Naive thymus-derived CD4-positive, alpha-beta T cell (primary cell): ENCODE results near the gene ARHGEF7. TPM values are rescaled to one million over a fixed set of nuclear protein-coding genes. Genes with fewer than 3 reads are reported as not detected.

ENCODE experiments used
- ATAC-seq: fragments of 150-1000 bp; cut with Tn5 transposase; 2 replicates; pipeline ENCODE4 v1.10.0; 2021; ENCODE audit warnings: mild to moderate bottlenecking, moderate library complexity
- CTCF ChIA-PET: fragments of 350-600 bp; sonication (Branson Sonifier 250); formaldehyde crosslinking; loops from one replicate; lab custom pipeline; 2021; ENCODE audit warnings: antibody characterized with exemption; lab: Charles Lee
- POLR2A ChIA-PET: fragments of 350-600 bp; sonication (Branson Sonifier 250); formaldehyde crosslinking; loops from one replicate; lab custom pipeline; 2021; ENCODE audit warnings: antibody characterized with exemption, inconsistent platforms; lab: Charles Lee
- DNase-seq, 9 donors: peaks; one replicate each; pipeline versions ENCODE4 v3.0.0 to v3.0.0-alpha.2; 2020 to 2022; ENCODE audit warnings: mixed read lengths in 1 of 9
- H3K27ac ChIP-seq: one replicate; pipeline ENCODE4 v1.7.0; 2013; ENCODE audit warnings: mild to moderate bottlenecking, low read depth, low read length, moderate library complexity
- H3K27me3 ChIP-seq, 2 donors: one replicate each; pipeline ENCODE4 v1.7.0; 2013; ENCODE audit warnings: low read length in 2 of 2, mild to moderate bottlenecking in 2 of 2, moderate library complexity in 2 of 2; ENCODE audit not compliant: control insufficient read depth in 2 of 2, insufficient read depth in 2 of 2
- H3K36me3 ChIP-seq, 3 experiments: 1 replicate in 2 of 3; 2 replicates in 1 of 3; pipeline ENCODE4 v1.7.0; 2013; ENCODE audit warnings: low read length in 3 of 3, mild to moderate bottlenecking in 3 of 3, moderate library complexity in 1 of 3; ENCODE audit not compliant: insufficient read depth in 3 of 3, control insufficient read depth in 2 of 3
- H3K4me1 ChIP-seq, 2 donors: one replicate each; pipeline ENCODE4 v1.7.0; 2013; ENCODE audit warnings: low read length in 2 of 2, mild to moderate bottlenecking in 2 of 2, moderate library complexity in 1 of 2; ENCODE audit not compliant: control insufficient read depth in 2 of 2, insufficient read depth in 2 of 2
- H3K4me3 ChIP-seq: 2 replicates; pipeline ENCODE4 v1.7.0; 2013; ENCODE audit warnings: mild to moderate bottlenecking, low read length
- H3K9me3 ChIP-seq, 3 experiments: 1 replicate in 2 of 3; 2 replicates in 1 of 3; pipeline ENCODE4 v1.7.0; 2013; ENCODE audit warnings: low read length in 3 of 3; ENCODE audit not compliant: control insufficient read depth in 2 of 3
- H3K27ac Mint-ChIP-seq, 9 donors: one replicate each; pipeline ENCODE4 v1.8.0; 2020 to 2022; ENCODE audit warnings: mixed read lengths in 9 of 9, mild to moderate bottlenecking in 8 of 9, moderate library complexity in 5 of 9, inconsistent platforms in 2 of 9
- H3K27me3 Mint-ChIP-seq, 5 donors: one replicate each; pipeline ENCODE4 v1.8.0; 2021 to 2022; ENCODE audit warnings: mixed read lengths in 5 of 5, mild to moderate bottlenecking in 1 of 5
- H3K36me3 Mint-ChIP-seq, 5 donors: one replicate each; pipeline ENCODE4 v1.8.0; 2020 to 2022; ENCODE audit warnings: mixed read lengths in 5 of 5, mild to moderate bottlenecking in 3 of 5, inconsistent platforms in 1 of 5
- H3K4me1 Mint-ChIP-seq, 7 donors: one replicate each; pipeline ENCODE4 v1.8.0; 2020 to 2022; ENCODE audit warnings: mixed read lengths in 7 of 7, mild to moderate bottlenecking in 3 of 7, inconsistent platforms in 1 of 7
- H3K4me3 Mint-ChIP-seq, 10 donors: one replicate each; pipeline ENCODE4 v1.8.0; 2020 to 2022; ENCODE audit warnings: mild to moderate bottlenecking in 10 of 10, mixed read lengths in 10 of 10, moderate library complexity in 6 of 10, inconsistent platforms in 2 of 10
- H3K9me3 Mint-ChIP-seq, 11 donors: one replicate each; pipeline ENCODE4 v1.8.0; 2020 to 2022; ENCODE audit warnings: mixed read lengths in 11 of 11, mild to moderate bottlenecking in 4 of 11, inconsistent platforms in 1 of 11, moderate library complexity in 1 of 11
- intact Hi-C, 2 donors: fragments of 100-400 bp; cut with micrococcal nuclease; formaldehyde crosslinking; loops; one replicate each; pipeline ENCODE4 v1.15.1; 2023
- polyA plus RNA-seq, 2 donors: library from polyadenylated mRNA; unstranded; fragments of 300-500 nt; fragmentation: Illumina TruSeq; gene quantifications; one replicate each; pipeline ENCODE4 v1.2.3, GENCODE V29; 2021
- total RNA-seq, 6 experiments: library from RNA in 5 of 6; stranded (reverse) in 5 of 6; gene quantifications; 1 replicate in 5 of 6; 2 replicates in 1 of 6; pipeline ENCODE4 v1.2.3 and lab custom pipeline; 2021 to 2026

ARHGEF7 gene
- total and polyA plus RNA-seq, 7 experiments from 2014 or later = 10.0 to 84.0 (median 76.7) TPM

GRCh38 chr13:111267205-111267604 lies 152.1 kb downstream of the ARHGEF7 start:
- H3K9me3 ChIP-seq = no peaks in the 10 kb centered on the region
- Mint-ChIP-seq H3K36me3 (peaks cover 3 to 43% (median 15%) of the 10 kb centered on the region in 5 donors), H3K27ac (peak overlapping the region in 3 of 9 donors; percentile 4 to 38 (median 20)), H3K4me3 (no peak overlapping the region), H3K4me1 (peaks cover 0 to 21% (median 10%) of the 10 kb centered on the region in 7 donors), H3K9me3 (no peaks in the 10 kb centered on the region), H3K27me3 (no peaks in the 10 kb centered on the region)
- H3K4me3 ChIP-seq = no peak overlapping the region
- H3K27ac ChIP-seq = no peak overlapping the region
- H3K4me1 ChIP-seq = no peaks in the 10 kb centered on the region
- ATAC-seq = no peak
- ChIA-PET POLR2A (no interaction called here), CTCF (no interaction called here)
- intact Hi-C loops = no loop called here
- peaks cover 0 to 57% (median 0%) of the 10 kb centered on the region in 3 experiments for H3K36me3 ChIP-seq
- DNase-seq = no peak
- H3K27me3 ChIP-seq = no peaks in the 10 kb centered on the region

GRCh38 chr13:111267784-111268183 lies 152.7 kb downstream of the ARHGEF7 start:
- peaks cover 0 to 21% (median 10%) of the 10 kb centered on the region in 7 donors for H3K4me1 Mint-ChIP-seq
- Histone ChIP-seq H3K9me3 (no peaks in the 10 kb centered on the region), H3K4me1 (no peaks in the 10 kb centered on the region), H3K4me3 (no peak overlapping the region), H3K27ac (no peak overlapping the region), H3K36me3 (peaks cover 0 to 62% (median 0%) of the 10 kb centered on the region in 3 experiments), H3K27me3 (no peaks in the 10 kb centered on the region)
- POLR2A ChIA-PET = no interaction called here
- CTCF ChIA-PET = no interaction called here
- no peak overlapping the region for H3K4me3 Mint-ChIP-seq
- no peaks in the 10 kb centered on the region for H3K27me3 Mint-ChIP-seq
- intact Hi-C loops = no loop called here
- H3K36me3 Mint-ChIP-seq = peaks cover 3 to 46% (median 15%) of the 10 kb centered on the region in 5 donors
- ATAC-seq = no peak
- no peak for DNase-seq
- H3K27ac Mint-ChIP-seq = peak overlapping the region in 1 of 9 donors; percentile 12
- H3K9me3 Mint-ChIP-seq = no peaks in the 10 kb centered on the region

GRCh38 chr13:111269508-111269907 lies 154.4 kb downstream of the ARHGEF7 start:
- no peaks in the 10 kb centered on the region for H3K9me3 Mint-ChIP-seq
- H3K9me3 ChIP-seq = no peaks in the 10 kb centered on the region
- H3K27ac Mint-ChIP-seq = no peak overlapping the region
- no peak overlapping the region for H3K27ac ChIP-seq
- no peak overlapping the region for H3K4me3 Mint-ChIP-seq
- H3K36me3 ChIP-seq = peaks cover 0 to 78% (median 0%) of the 10 kb centered on the region in 3 experiments
- H3K27me3 Mint-ChIP-seq = no peaks in the 10 kb centered on the region
- DNase-seq (no peak), ATAC-seq (no peak)
- CTCF ChIA-PET = no interaction called here
- POLR2A ChIA-PET = no interaction called here
- H3K4me3 ChIP-seq = no peak overlapping the region
- H3K27me3 ChIP-seq = no peaks in the 10 kb centered on the region
- no peaks in the 10 kb centered on the region for H3K4me1 ChIP-seq
- intact Hi-C loops = no loop called here
- H3K36me3 Mint-ChIP-seq = peaks cover 3 to 48% (median 15%) of the 10 kb centered on the region in 5 donors
- peaks cover 0 to 17% (median 5%) of the 10 kb centered on the region in 7 donors for H3K4me1 Mint-ChIP-seq

- H3K9me3 ChIP-seq = no peaks in the 10 kb centered on the region
- Mint-ChIP-seq H3K36me3 (peaks cover 3 to 52% (median 16%) of the 10 kb centered on the region in 5 donors), H3K4me3 (no peak overlapping the region), H3K9me3 (no peaks in the 10 kb centered on the region), H3K4me1 (peaks cover 0 to 19% (median 5%) of the 10 kb centered on the region in 7 donors), H3K27ac (peak overlapping the region in 3 of 9 donors; percentile 29 to 53 (median 48)), H3K27me3 (no peaks in the 10 kb centered on the region)
- no peak for DNase-seq
- no peak for ATAC-seq
- ChIA-PET POLR2A (no interaction called here), CTCF (no interaction called here)
- H3K36me3 ChIP-seq = peaks cover 0 to 83% (median 0%) of the 10 kb centered on the region in 3 experiments
- no peak overlapping the region for H3K4me3 ChIP-seq
- no peaks in the 10 kb centered on the region for H3K4me1 ChIP-seq
- no peak overlapping the region for H3K27ac ChIP-seq
- no peaks in the 10 kb centered on the region for H3K27me3 ChIP-seq
- intact Hi-C loops = loop anchor here in 1 of 2 donors (10.0 kb wide), 1 partner anchor 135 kb away; no protein-coding TSS in a partner anchor
These were observed 155.0 kb downstream of the ARHGEF7 start for GRCh38 chr13:111270126-111270525.

DNA sequence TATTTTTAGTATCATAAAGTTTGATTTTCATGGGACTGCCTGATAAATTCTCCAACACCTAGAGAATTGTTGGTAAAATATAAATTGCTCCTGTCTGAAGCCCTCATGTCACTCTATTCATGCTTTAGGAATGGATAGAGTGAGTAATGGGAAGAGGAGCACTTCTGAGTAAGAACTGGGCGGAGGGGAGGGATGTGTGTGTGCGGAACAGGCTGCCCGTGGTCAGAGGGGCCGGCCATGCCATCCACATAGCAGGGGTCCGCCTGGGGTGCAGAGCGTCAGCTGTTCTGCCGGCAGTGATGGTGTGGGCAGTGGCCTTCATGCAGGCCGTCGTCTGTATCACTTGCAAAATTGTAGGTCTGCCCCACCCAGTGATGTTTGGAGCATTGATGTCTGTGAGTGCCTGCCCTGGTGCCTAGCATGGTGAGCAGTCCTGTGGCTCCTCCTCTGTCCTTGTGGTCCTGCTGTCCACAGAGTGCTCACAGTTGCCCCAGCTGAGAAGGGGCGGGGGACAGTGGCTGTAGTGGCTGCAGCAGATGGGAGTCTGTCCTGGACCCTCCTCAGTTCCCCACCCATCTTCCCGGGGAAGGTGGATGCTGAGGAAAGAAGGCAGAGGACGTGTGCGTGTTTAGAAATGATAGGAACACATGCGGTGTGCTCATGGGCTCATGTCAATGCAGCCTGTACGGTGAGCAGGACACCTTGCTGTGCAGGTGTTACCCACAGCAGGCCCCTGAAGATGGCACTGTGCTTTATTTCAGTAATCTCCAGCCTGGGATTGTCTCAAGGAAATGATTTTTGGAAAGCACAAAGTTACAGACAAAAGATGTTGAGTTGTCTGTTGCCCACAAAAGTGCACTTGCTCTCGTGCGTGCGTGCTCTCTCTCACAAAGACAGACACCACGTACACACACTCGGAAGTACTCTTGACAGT lies 155.9 kb downstream of the ARHGEF7 start:
- Mint-ChIP-seq H3K36me3 (peaks cover 3 to 61% (median 23%) of the 10 kb centered on the region in 5 donors), H3K9me3 (no peaks in the 10 kb centered on the region), H3K4me1 (peaks cover 0 to 27% (median 5%) of the 10 kb centered on the region in 7 donors), H3K4me3 (no peak overlapping the region), H3K27ac (peak overlapping the region in 3 of 9 donors; percentile 4 to 43 (median 29)), H3K27me3 (no peaks in the 10 kb centered on the region)
- ATAC-seq (no peak), DNase-seq (no peak)
- Histone ChIP-seq H3K9me3 (no peaks in the 10 kb centered on the region), H3K36me3 (peaks cover 0 to 87% (median 0%) of the 10 kb centered on the region in 3 experiments), H3K4me3 (no peak overlapping the region), H3K4me1 (no peaks in the 10 kb centered on the region), H3K27me3 (no peaks in the 10 kb centered on the region), H3K27ac (no peak overlapping the region)
- ChIA-PET POLR2A (no interaction called here), CTCF (no interaction called here)
- intact Hi-C loops = loop anchor here in 1 of 2 donors (10.0 kb wide), 1 partner anchor 134 kb away; no protein-coding TSS in a partner anchor

- H3K9me3 ChIP-seq = no peaks in the 10 kb centered on the region
- ATAC-seq (no peak), DNase-seq (no peak)
- H3K27ac ChIP-seq = no peak overlapping the region
- no peaks in the 10 kb centered on the region for H3K4me1 ChIP-seq
- intact Hi-C loops = loop anchor here in 1 of 2 donors (10.0 kb wide), 1 partner anchor 133 kb away; no protein-coding TSS in a partner anchor
- H3K27me3 ChIP-seq = no peaks in the 10 kb centered on the region
- peaks cover 0 to 28% (median 0%) of the 10 kb centered on the region in 7 donors for H3K4me1 Mint-ChIP-seq
- peaks cover 3 to 63% (median 20%) of the 10 kb centered on the region in 5 donors for H3K36me3 Mint-ChIP-seq
- no peak overlapping the region for H3K4me3 Mint-ChIP-seq
- no peak overlapping the region for H3K4me3 ChIP-seq
- CTCF ChIA-PET = no interaction called here
- POLR2A ChIA-PET = no interaction called here
- H3K9me3 Mint-ChIP-seq = no peaks in the 10 kb centered on the region
- H3K27ac Mint-ChIP-seq = peak overlapping the region in 1 of 9 donors; percentile 17
- peaks cover 0 to 88% (median 0%) of the 10 kb centered on the region in 3 experiments for H3K36me3 ChIP-seq
- no peaks in the 10 kb centered on the region for H3K27me3 Mint-ChIP-seq
These were observed 157.0 kb downstream of the ARHGEF7 start for GRCh38 chr13:111272117-111272516.
